Neural crest cell (in vitro differentiated cells): Measurements from ENCODE around the gene CEACAM3. TPM values are rescaled to one million over a fixed set of nuclear protein-coding genes. Genes with fewer than 3 reads are reported as not detected.

Experiments used
- DNase-seq: peaks from one replicate; pipeline ENCODE4 v3.0.0; 2021; ENCODE audit warnings: low read depth, mixed read lengths, low spot score
- H3K27ac Mint-ChIP-seq: one replicate; pipeline ENCODE4 v1.8.0; 2021; ENCODE audit warnings: mild to moderate bottlenecking, mixed read lengths; ENCODE audit not compliant: unreplicated experiment
- H3K27me3 Mint-ChIP-seq: 2 replicates; pipeline ENCODE4 v1.8.0; 2021; ENCODE audit warnings: low read depth, mild to moderate bottlenecking, mixed read lengths
- H3K36me3 Mint-ChIP-seq: 2 replicates; pipeline ENCODE4 v1.8.0; 2021; ENCODE audit warnings: low read depth, mild to moderate bottlenecking, mixed read lengths
- H3K4me1 Mint-ChIP-seq: 2 replicates; pipeline ENCODE4 v1.8.0; 2021; ENCODE audit warnings: mixed read lengths
- H3K4me3 Mint-ChIP-seq: one replicate; pipeline ENCODE4 v1.8.0; 2021; ENCODE audit warnings: mild to moderate bottlenecking, mixed read lengths
- H3K9me3 Mint-ChIP-seq: 2 replicates; pipeline ENCODE4 v1.8.0; 2021; ENCODE audit warnings: mixed read lengths
- total RNA-seq: library from RNA; stranded (reverse); gene quantifications from 2 replicates; pipeline ENCODE4 v1.2.1, GENCODE V29; 2021
- TF ChIP-seq, protein P1 (sequence below): fragments of 200-600 bp; sonication (generic); conservative IDR thresholded peaks from 2 replicates; pipeline ENCODE4 v1.5.0; 2021; ENCODE audit warnings: antibody characterized with exemption, mild to moderate bottlenecking

CEACAM3 gene
- total RNA-seq, 1 donor from 2014 or later = not detected

DNA sequence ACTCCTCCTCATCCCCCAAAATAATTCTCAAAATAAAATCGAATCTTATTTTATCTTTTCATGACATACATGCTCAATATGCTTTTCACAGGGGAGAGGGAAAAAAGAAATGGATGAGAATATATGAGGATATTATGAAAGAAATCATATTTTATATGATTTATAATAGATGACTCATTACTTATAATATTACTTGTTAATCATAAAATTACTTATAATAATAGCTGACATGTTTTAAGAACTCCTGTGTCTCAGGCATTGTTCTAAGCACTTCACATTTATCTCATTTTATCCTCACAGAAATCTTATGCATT is 3.0 kb upstream of the CEACAM3 start:
- DNase-seq = no peak
- H3K27ac Mint-ChIP-seq = no peak overlapping the region
- no peaks in the 10 kb centered on the region for H3K36me3 Mint-ChIP-seq
- H3K4me1 Mint-ChIP-seq = no peaks in the 10 kb centered on the region
- H3K4me3 Mint-ChIP-seq = no peak overlapping the region
- no peaks in the 10 kb centered on the region for H3K9me3 Mint-ChIP-seq
- H3K27me3 Mint-ChIP-seq = peaks cover 75% of the 10 kb centered on the region
- TF ChIP-seq, protein P1, sequence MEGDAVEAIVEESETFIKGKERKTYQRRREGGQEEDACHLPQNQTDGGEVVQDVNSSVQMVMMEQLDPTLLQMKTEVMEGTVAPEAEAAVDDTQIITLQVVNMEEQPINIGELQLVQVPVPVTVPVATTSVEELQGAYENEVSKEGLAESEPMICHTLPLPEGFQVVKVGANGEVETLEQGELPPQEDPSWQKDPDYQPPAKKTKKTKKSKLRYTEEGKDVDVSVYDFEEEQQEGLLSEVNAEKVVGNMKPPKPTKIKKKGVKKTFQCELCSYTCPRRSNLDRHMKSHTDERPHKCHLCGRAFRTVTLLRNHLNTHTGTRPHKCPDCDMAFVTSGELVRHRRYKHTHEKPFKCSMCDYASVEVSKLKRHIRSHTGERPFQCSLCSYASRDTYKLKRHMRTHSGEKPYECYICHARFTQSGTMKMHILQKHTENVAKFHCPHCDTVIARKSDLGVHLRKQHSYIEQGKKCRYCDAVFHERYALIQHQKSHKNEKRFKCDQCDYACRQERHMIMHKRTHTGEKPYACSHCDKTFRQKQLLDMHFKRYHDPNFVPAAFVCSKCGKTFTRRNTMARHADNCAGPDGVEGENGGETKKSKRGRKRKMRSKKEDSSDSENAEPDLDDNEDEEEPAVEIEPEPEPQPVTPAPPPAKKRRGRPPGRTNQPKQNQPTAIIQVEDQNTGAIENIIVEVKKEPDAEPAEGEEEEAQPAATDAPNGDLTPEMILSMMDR = peak; percentile 13

GRCh38 chr19:41795031-41795461 is 1.3 kb upstream of the CEACAM3 start:
- Mint-ChIP-seq H3K27ac (no peak overlapping the region), H3K27me3 (peaks cover 76% of the 10 kb centered on the region), H3K9me3 (no peaks in the 10 kb centered on the region), H3K4me1 (no peaks in the 10 kb centered on the region), H3K4me3 (no peak overlapping the region), H3K36me3 (no peaks in the 10 kb centered on the region)
- DNase-seq = peak; percentile 48
- TF ChIP-seq, protein P1 = peak; percentile 80

DNA sequence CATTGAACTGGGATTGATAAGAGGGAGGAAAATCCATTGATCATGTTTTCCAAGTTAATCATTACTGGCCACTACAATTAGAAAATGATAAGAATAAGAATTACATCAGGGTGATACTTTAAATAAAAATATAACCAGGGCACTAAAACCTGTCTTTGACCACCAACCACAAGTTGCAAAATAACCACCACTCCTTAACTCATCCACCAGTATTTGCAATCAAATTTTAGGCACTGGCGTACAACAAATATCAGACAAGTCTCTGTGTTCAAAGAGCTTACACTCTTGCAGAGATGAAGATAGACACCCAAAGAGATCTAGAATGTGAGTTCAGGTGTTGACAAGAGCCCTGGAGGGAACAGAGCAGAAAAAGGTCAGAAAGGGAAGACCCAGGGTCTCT is 514 bp downstream of the CEACAM3 start:
- no peaks in the 10 kb centered on the region for H3K4me1 Mint-ChIP-seq
- no peak overlapping the region for H3K4me3 Mint-ChIP-seq
- TF ChIP-seq, protein P1 = no peak
- H3K27me3 Mint-ChIP-seq = peaks cover 80% of the 10 kb centered on the region
- H3K9me3 Mint-ChIP-seq = no peaks in the 10 kb centered on the region
- no peaks in the 10 kb centered on the region for H3K36me3 Mint-ChIP-seq
- no peak overlapping the region for H3K27ac Mint-ChIP-seq
- no peak for DNase-seq

DNA sequence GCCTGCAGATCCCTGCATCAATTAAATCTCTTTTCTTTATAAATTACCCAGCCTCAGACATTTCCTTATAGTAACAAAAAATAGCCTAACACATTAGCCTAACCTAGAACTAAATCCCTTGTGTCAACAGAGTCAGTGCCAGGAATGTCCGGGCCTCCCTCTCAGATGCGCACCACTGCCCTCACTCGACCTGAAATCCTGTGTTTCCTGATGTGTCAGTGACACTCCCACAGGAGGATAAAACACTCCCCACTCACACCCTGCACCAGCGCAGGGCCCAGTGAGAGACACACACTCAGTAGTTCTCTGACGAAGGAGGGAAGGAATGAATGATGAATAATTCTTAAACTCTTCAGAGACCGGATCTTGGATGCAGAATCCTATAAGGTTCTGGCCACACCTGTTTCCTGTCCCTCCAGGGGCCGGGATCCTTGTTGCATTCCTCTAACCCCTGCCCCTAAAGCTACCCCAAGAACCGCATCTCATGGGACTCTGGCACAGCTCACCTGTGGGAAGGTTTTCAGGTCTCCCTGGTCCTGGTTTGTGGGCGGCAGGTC is 3.1 kb downstream of the CEACAM3 start:
- no peak overlapping the region for H3K4me3 Mint-ChIP-seq
- no peak for DNase-seq
- no peaks in the 10 kb centered on the region for H3K9me3 Mint-ChIP-seq
- H3K27ac Mint-ChIP-seq = no peak overlapping the region
- H3K36me3 Mint-ChIP-seq = no peaks in the 10 kb centered on the region
- TF ChIP-seq, protein P1 = no peak
- H3K27me3 Mint-ChIP-seq = peaks cover 84% of the 10 kb centered on the region
- H3K4me1 Mint-ChIP-seq = no peaks in the 10 kb centered on the region

- TF ChIP-seq, protein P1 = no peak
- H3K27ac Mint-ChIP-seq = no peak overlapping the region
- no peak overlapping the region for H3K4me3 Mint-ChIP-seq
- no peak for DNase-seq
- H3K9me3 Mint-ChIP-seq = no peaks in the 10 kb centered on the region
- no peaks in the 10 kb centered on the region for H3K4me1 Mint-ChIP-seq
- H3K36me3 Mint-ChIP-seq = no peaks in the 10 kb centered on the region
- H3K27me3 Mint-ChIP-seq = peaks cover 87% of the 10 kb centered on the region
Measured at GRCh38 chr19:41801031-41801430, 4.6 kb downstream of the CEACAM3 start.
